Panc1 (cell line): Measurements from ENCODE around the gene MYO1E.

Source experiments
- CTCF ChIP-seq: fragments of 450-650 bp; IDR thresholded peaks from 2 replicates; pipeline ENCODE4 v1.5.1; 2017; ENCODE audit warnings: mild to moderate bottlenecking
- POLR2AphosphoS5 ChIP-seq: IDR thresholded peaks from 2 replicates; pipeline ENCODE4 v1.6.1; 2012; ENCODE audit warnings: mild to moderate bottlenecking, low read depth, low read length, moderate library complexity
- REST ChIP-seq, 2 experiments: IDR thresholded peaks; 2 replicates each; pipeline ENCODE4 v1.6.1; 2011 to 2012; ENCODE audit warnings: low read depth in 2 of 2, control low read depth in 1 of 2, low read length in 1 of 2, mild to moderate bottlenecking in 1 of 2, moderate library complexity in 1 of 2; ENCODE audit not compliant: insufficient read depth in 1 of 2
- SIN3A ChIP-seq: IDR thresholded peaks from 2 replicates; pipeline ENCODE4 v1.6.1; 2012; ENCODE audit warnings: low read depth, mild to moderate bottlenecking, low read length, moderate library complexity, borderline replicate concordance; ENCODE audit not compliant: insufficient read depth
- TCF7L2 ChIP-seq: IDR thresholded peaks from 2 replicates; pipeline ENCODE4 v1.6.1; 2011; ENCODE audit warnings: mild to moderate bottlenecking, low read depth, low read length, inconsistent platforms

- TF ChIP-seq CTCF (no peak), TCF7L2 (no peak), REST (IDR thresholded peaks at IDR 0.05; ENCODE audit: insufficient read depth in 1 of 2, low read depth in 2 of 2, low read length in 1 of 2) (no peak), SIN3A (no peak), POLR2AphosphoS5 (no peak)
Observed at GRCh38 chr15:59326856-59327255, 45.8 kb downstream of the MYO1E start.
